Neural cell (in vitro differentiated cells): ENCODE measurements around the gene DNAJC18.

Experiments
- EP300 ChIP-seq: fragments of 450-650 bp; conservative IDR thresholded peaks from 2 replicates; pipeline ENCODE4 v1.6.1; 2014; ENCODE audit warnings: antibody characterized with exemption, mild to moderate bottlenecking, moderate library complexity; ENCODE audit not compliant: poor library complexity, severe bottlenecking
- POLR2AphosphoS5 ChIP-seq: IDR thresholded peaks from 2 replicates; pipeline ENCODE4 v1.6.1; 2012
- RAD21 ChIP-seq: fragments of 450-650 bp; conservative IDR thresholded peaks from 2 replicates; pipeline ENCODE4 v1.6.1; 2014; ENCODE audit warnings: antibody characterized with exemption, mild to moderate bottlenecking, moderate library complexity
- TAF1 ChIP-seq: IDR thresholded peaks from 2 replicates; pipeline ENCODE4 v1.6.1; 2012; ENCODE audit warnings: low read depth

GRCh38 chr5:139453683-139454567 is 14.6 kb upstream of the DNAJC18 start:
- TF ChIP-seq TAF1: no peak
- no peak for TF ChIP-seq EP300
- no peak for TF ChIP-seq RAD21
- TF ChIP-seq POLR2AphosphoS5: no peak
